Hindlimb muscle (tissue), 1 donor: ENCODE data around the gene RIMBP2. TPM values are rescaled to one million over a fixed set of nuclear protein-coding genes. Genes with fewer than 3 reads are reported as not detected.

ENCODE experiments used
- DNase-seq: peaks from one replicate; pipeline ENCODE4 v3.0.0-alpha.2; 2013
- polyA plus RNA-seq: library from polyadenylated mRNA; unstranded; fragments of 120-200 nt; gene quantifications from one replicate; pipeline ENCODE4 v1.2.1, GENCODE V29; 2013; ENCODE audit not compliant: insufficient read length

The RIMBP2 gene
- polyA plus RNA-seq, 1 donor = 0.75 TPM

DNA sequence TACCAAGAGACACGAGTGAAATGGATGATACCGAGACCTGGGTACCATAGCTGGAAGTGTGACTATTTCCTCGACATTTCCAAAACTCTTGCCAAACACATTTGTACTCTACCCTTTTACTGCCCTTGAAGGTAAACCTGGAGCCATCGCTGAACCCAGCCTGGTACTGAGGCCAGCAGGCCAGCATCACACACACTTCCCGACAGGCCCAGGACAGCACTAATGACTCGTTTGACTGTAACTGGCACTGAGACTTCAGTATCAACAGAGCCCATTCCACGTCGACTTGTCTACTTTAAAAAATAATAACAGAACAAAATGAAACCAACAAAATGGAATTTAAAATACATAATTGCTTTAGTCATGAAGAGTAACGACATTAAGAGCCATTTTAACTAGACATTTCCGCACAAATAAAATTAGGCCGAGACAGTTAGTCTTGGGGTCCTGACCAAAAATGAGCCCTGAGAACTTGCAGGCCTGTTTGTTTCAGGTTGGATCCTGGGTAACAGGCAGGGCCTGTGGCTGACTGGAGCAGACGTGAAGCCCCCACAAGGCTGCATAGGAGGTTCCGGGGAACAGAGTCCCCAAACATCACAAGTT lies 94.3 kb downstream of the RIMBP2 start:
- DNase-seq = no peak

DNA sequence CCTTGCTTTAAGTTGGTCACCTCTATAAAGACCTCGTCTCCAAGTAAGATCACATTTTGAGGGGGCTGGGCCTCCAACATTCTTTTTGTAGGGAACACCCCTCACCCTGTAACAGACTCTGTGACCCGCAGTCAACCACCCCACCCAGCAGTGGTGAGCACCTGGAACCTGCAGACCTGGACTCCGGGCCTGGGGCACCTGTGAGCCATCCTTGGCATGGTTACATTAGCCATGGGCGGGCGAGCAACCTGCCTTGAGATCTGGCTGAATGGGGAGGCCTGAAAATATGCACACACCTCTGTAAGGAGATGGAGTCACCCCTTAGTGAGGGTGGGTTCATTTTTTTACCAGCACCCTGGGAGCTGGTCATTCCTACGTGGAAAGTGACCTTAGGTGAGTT lies 95.3 kb downstream of the RIMBP2 start:
- DNase-seq = no peak

DNA sequence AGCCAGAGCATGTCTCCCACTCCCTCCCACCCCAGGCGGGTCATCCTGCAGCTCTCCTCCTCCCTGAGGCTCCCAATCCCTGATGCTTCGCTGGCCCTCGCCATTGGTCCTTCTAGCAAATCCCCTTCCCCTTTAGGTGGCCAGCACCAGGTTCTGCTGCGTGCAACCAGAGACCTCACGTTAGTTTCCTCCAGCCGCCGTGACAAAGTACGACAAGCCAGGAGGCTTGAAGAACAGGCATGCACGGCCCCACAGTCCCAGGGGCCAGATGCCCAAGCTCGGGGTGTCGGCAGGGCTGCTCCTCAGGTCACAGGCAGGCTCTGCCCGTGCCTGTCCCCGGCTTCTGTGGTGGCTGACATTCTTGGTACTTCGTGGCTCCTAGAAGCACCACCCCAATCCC lies 95.8 kb downstream of the RIMBP2 start:
- no peak for DNase-seq

DNA sequence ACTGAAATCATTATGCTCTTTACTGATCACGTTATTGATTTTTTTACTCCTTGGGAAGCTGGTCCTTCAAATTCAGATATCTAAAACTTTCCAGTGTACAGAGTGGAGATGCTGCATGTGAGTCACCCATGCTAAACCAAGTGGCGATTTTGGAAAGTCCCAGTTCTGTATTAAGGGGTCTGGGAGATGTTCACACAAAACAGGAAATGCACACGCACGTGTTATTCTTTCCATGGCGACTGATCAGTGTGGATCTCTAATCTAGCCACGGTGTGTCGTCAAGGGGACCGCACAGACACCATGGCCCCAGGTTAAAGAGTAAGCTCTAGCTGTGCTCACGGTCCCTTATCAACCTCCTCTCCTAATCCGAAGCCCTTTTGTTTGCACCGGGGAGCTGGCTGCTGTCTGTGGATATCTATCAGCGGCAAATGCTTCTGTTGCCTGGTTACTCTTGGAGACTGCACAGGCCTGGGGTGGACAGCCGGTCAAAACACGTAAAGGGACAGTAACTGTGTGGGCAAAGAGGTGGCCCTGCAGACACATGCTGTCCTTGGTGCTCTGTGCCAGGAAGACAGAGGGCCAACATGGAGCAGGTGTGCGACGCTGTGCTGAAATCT lies 96.6 kb downstream of the RIMBP2 start:
- DNase-seq = no peak

DNA sequence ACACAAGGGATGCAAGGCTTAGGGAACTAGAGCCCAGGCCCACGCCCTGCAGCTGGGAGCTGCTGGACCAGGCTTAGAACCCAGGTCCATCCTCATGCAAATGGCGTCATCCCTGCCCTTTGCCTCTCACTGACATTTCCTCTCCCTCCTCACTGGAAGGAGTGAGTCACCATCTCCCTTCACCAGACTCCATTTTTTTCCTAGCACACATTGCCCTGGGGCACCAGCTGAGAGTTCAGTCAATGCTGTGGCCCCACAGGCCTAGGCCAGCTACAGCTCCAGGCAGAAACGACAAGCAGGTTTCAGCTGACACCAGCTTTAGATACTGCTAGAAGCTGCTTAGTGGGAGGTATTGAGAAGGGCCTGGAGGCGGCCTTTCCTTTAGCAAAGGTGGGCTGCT lies 98.9 kb downstream of the RIMBP2 start:
- no peak for DNase-seq

DNA sequence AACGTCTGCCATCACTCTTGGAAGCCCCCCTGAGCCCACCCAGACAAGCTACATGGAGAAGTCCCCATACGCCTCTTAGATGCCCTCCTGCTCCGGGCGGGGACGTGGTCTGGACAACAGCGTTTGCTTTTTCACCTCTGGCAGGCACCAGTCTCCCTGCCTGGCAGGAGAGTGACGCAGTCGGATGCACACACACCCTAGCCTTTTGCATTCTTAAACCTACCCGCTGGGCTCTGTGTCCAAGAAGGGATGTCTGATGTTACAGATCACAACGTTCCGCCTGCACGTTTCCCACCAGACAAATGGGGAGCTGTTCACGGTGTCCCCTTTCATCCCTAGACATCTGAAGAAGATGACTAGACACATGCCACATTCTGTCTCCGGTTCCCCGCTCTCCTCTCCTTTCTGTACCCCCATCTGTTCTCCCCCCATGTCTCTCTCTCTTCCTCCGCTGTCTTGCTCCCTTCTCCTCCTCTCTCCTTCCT lies 100.2 kb downstream of the RIMBP2 start:
- DNase-seq = no peak

DNA sequence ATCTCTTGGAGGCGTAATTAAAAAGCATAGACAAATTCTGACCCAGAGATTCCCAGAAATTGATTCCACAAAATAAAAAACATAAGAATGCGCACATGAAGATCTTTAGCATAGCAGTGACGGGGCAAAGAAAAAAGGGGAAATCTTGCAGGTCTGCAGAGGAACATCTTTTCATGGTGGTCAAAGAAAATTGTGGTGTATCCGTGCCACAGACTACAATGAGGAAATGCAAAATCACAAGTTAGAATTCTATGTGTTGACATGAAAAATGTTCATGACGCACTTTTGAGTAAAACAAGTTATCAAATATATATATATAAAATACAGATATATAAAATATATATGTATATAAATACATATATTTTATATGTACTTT lies 101.6 kb downstream of the RIMBP2 start:
- no peak for DNase-seq

DNA sequence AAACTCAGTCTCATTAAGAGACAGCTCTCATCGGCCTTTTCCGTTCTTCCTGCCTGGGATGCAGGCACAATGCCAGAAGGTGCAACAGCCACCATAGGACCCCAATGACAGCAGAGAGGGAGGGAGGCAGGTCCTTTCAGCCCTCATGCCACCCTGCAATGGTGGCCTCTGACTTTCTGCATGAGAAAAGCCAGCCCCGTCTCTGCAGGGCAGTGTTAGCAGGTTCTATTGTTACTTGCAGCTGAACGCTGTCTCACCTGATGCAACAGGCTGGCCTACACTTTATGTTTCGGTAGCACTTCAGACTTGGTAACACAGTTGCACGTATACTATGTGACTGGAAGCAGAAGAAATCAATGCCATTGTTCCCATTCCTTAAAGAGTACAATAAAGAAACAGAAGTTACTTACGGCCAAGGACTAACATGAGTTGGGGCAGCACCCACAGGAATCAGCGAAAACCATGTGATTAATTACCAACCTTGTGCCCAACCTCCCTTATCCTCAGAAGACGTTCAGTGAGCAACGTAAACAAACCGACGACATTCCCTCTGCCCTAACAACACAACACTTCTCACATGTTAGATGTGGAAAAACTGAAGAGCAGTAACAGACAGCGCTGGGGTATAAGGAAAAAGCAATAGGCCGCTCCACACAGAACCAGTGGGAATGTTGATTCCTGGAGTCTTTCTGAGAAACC lies 102.1 kb downstream of the RIMBP2 start:
- DNase-seq = no peak

DNA sequence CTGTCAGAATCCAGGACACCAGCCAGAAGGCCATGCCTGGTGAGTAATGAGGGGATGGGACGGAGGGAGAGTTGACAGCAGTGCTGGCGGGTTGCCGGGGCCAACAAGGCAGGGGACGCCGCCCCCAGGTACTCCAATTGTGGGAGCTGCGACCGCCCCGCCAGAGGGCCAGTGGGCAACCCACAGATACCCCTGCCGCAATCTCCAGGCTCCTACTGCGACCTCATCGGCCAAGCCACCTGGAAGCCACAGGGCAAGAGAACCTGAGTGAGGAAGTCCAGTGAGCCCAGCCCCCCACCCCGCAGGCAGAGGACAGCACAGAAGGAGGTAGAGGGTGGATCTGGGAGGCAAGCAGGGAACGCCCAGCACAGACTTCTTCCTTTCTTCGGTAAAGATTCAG lies 103.0 kb downstream of the RIMBP2 start:
- no peak for DNase-seq

DNA sequence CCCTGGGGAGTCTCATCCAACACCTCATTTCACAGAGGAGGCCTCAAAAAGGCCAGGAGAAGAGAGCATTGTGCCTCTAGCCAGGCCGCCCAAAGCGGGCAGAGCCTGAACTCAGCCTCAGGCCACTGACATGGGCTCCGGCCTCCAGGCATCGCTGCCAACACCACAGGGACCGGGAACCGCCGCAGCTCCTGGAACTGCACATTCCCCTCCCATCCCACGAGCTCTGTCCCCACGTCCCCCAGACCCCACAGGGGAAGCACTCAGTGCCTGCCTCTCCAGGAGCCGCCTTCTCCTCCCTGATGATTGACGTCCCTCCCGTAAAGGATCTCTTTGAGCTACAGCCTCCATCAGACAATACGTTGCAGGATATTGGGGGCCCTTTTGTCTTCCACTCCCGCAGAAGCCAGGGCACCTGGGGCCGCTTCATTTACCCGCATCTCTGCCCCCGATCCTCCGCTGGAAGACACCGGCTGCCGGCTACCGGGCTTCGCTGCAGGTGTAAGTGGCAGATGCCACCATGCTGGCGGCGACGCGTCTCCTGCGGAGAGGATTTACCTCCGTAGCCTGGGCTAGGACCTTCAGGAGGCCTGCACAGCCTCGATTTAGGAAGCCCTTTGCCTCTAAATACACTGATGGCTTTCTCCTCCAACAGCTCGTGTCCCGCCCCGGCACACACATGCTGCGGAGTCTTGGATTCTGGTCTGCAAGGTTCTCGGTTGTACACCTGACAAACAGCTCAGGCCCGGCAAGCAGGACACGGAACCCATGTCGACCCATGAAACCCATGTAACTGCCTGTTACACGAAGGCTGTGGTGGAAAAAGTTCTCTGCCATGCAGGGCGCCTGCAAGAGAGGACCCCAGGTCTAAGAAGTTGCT lies 104.8 kb downstream of the RIMBP2 start:
- DNase-seq = no peak

DNA sequence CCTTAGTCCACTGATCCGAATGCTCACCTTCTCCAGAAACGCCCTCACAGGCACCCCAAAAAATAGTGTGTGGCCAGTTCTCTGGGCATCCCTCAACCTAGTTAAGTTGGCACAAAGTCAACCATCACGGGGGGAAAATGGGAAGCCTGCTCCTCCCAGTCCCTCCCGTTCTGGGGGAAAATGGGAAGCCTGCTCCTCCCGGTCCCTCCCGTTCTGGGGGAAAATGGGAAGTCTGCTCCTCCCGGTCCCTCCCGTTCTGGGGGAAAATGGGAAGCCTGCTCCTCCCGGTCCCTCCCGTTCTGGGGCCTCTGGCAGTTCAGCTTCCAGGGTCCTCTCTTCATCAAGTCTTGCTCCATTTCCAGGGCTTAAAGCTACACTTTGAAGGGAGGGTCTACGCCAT lies 106.1 kb downstream of the RIMBP2 start:
- DNase-seq = no peak

DNA sequence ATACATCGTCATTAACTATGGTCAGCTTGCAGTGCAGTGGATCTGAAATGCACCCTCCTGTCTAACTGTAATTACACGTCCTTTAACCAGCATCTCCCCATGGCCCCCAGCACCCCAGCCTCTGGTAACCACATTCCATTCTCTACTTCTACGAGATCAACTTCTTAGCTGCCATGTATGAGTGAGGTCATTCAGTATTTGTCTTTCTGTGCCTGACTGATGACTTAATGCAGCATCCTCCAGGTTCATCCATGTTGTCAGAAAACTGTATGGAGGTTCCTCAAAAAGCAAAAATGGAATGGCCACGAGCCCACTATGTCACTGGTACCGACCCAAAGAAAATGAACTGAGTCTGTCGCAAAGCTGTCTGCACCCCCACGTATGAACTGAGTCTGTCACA lies 107.3 kb downstream of the RIMBP2 start:
- no peak for DNase-seq

DNA sequence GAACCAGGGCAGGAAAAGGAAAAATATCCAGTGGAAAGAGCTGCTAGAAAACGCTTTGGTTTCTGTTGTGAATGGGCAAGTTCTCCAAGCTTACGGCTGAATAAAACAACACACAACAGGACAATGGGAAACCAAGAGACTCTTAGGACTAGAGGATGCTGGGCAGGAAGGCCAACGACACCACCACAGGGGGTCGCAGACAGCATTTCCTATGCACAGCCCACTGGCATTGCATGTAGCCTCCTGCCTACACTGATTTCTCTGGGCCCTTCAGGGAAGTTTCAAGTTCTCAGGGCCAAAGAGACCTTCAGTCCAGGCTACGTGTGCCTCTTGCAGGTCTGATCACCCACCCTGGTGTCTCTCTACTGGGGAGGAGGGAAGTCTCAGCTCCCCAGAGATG lies 108.0 kb downstream of the RIMBP2 start:
- no peak for DNase-seq

DNA sequence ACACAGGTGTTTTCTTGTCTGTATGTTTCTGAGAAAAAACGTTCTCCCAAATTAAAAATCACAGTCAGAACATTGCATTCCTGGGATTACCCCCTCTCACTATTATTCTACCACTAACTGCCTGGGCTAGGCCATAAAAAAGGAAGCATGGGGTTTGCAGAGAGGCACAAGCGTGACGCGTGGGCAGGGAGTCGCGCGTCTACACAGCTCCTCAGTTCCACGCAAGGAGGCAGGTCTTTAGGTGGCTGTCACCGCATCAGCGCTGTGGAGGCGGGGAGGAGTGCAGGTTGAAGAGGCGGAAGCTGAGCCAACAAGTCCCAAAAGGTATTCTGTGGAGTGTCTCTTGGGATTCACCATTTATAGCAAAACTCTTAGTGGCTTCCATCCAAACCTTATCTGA lies 109.9 kb downstream of the RIMBP2 start:
- no peak for DNase-seq

DNA sequence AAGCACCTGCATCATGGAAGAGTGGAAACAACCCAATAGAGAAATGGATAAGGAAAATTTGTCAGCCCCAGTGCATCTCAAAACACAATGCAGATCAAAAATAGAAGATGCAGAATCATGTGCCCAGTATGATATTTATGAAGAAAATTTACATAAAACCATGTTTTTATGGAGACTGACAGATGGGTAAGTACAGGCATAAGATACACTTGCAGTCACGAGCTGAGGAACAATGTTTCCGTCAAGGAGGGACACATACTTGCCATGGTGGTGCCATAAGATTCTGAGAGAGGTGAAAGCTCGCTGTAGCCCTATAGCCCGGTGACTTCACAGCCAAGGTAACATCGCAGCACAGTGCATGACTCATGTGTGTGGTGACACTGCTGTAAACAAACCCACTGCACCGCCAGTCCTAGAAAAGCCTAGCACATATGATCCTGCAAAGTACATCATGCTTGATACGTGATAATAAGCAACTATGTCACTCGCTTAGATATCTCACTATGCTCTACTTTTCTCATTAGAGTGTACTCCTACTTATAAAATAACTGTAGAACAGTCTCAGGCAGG lies 112.6 kb downstream of the RIMBP2 start:
- DNase-seq = no peak

DNA sequence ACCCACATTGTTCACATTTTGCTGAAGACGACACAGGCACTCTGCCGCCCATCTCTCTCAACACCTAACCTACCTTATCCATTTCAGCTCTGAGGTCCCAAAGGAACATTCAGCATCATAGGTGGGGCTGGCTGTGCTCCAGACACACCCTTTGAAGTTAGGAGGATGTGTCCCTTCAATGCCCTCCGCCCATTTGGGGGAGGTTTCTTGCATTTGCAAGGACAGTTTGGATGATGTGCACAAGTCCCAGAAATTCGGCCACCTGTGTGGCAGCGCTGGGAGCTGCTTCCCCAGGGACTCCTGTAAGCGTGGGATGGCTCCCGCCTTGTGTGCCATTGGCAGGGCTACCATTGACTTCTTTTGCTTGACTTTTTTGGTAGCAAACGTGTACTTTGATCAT lies 113.8 kb downstream of the RIMBP2 start:
- no peak for DNase-seq

DNA sequence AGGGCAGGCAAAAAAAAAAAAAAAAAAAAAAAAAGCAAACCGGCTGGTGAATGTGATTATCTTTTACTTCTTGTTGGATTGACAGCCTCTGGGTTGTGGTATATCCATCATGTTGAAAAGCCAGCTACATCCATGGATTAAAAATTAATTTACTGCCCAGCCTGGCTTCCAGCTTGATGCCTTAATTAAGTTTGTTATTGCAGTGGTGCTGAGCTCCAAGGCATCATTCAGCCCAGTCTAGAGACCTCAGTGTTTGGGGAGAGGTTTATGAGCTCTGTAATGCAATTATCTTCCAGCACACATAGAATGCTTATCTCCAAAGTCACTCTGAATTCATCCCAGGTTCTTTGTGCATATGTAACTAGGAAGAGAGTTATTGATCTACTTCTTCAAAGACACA lies 114.8 kb downstream of the RIMBP2 start:
- no peak for DNase-seq

DNA sequence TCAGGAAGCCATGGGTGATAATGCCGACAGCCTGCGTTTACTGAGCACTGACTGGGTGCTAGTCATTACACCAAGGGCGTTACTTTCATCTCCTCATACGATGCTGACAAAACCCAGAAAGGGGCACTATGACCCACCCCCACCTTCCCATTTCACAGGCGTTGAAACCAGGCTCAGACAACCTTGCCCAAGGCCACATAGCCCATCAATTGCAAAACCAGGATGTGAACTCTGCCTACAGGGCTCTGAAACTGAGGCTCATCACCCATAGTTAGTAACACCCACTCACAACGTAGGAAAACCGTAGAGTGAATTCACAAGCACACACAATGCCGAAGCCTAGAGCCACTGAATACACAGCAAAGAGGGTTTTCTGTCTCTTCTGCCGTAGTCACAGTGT lies 119.9 kb downstream of the RIMBP2 start:
- DNase-seq = no peak

DNA sequence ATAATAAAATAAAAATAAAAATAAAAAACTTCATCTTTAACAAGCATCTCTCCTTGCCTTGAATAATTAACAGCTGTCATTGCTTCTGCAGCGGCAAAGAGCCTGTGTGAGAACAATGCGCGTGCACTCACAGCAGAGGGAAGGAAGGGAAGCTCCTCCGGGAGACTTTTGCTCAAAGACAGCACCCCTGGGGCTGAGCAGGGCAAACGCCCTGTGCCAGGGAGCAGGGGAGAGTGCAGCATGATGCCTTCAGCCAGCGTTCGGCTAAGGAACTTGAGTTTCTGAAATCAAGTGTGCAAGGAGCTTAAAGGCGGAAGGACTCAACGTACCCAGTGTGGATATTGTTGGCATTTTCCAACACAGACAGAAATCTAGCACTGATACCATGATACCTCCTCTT lies 120.5 kb downstream of the RIMBP2 start:
- no peak for DNase-seq

DNA sequence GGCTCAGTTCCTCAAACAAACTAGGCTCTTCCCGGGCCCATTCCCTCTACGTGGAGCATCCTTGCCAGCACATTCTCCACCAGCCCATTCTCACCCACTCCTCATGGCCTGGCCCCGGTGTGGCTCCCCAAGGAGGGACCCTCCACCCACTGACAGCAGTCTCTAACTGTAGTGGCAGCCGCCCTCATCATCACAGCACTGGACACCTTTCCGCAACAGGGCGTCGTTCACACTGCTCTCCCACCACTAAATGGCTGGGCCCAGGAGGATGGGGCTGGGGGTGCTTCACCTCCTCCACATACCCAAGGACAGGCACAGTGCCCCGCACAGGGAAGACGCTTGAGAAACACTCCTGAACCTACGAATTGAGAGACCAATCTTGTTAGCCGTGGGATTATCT lies 123.0 kb downstream of the RIMBP2 start:
- DNase-seq = no peak

DNA sequence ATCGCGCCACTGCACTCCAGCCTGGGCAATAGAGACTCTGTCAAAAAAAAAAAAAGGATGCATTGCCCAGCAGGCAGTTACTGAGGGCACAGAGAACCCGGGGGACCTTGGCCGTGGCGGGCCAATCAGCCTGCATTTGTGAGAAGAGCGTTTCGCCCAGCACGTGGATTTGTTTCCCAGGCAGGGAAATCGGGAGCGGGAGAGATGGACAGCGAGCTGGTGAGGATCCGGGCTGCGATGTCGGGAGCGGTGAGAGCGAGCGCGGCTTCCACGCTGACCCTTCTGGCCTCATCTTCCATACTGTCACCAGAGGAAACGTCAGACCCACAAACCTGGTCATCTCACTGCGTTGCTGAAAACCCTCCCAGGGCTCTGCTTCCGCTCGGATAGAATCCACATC lies 123.5 kb downstream of the RIMBP2 start:
- no peak for DNase-seq

DNA sequence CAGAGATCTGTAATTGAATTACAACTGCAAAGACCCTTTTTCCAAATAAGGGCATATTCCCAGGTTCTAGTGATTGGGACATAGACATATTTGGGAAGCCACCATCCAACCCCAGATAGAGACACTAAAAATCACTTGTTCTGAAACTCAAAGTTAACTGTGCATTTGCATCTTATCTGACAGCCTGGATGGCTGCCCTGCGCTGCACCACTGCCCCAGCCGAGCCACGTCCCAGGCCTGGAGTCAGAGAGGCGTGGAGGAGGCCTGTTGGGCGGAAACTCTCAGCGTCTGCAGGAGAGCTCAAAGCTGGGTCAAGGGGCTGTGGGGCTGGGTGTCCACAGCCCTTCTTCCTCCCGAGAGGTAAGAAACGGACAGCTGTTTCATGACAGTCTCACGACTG lies 124.4 kb downstream of the RIMBP2 start:
- DNase-seq = no peak

DNA sequence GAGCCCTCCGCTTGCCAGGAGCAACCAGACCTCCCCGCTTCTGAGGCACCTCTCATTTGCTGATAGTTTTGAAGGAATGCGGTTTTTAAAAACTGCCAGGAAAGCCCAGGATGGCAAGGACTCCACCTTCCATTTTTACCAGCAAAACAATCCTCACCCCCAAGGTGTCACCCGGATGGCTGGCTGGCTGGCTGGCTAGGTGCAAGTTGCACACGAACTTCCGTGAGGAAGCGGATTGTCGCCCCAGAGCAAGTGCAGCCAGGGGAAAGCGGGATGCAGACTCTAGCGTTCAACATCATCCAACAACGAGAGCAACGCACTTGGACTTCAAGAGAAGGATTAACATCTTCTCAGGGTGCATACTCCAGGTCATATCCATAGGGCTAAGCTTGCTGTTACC lies 125.4 kb downstream of the RIMBP2 start:
- DNase-seq = no peak
